GM12878 (cell line): ENCODE results near the gene PDS5A. TPM values are rescaled to one million over a fixed set of nuclear protein-coding genes. Genes with fewer than 3 reads are reported as not detected.

ENCODE experiments used
- CEBPB ChIP-seq, 2 experiments: fragments of 150-350 bp in 1 of 2; IDR thresholded peaks; 2 replicates each; pipeline ENCODE4 v1.6.1; 2012 to 2014; ENCODE audit warnings: low read depth in 2 of 2, low read length in 2 of 2, borderline replicate concordance in 1 of 2, inconsistent platforms in 1 of 2
- CHD4 ChIP-seq: fragments of 200-600 bp; sonication (generic); IDR thresholded peaks from 2 replicates; pipeline ENCODE4 v1.6.1; 2016; ENCODE audit warnings: mild to moderate bottlenecking
- CREM ChIP-seq: IDR thresholded peaks from 2 replicates; pipeline ENCODE4 v1.6.1; 2014; ENCODE audit warnings: antibody characterized with exemption, low read depth
- CTCF ChIP-seq, 3 experiments: IDR thresholded peaks in 2 of 3; conservative IDR thresholded peaks in 1 of 3; 2 replicates each; pipeline ENCODE4 v1.5.1; 2011; ENCODE audit warnings: low read depth in 3 of 3, low read length in 3 of 3, mild to moderate bottlenecking in 3 of 3, control low read depth in 2 of 3, moderate library complexity in 2 of 3, inconsistent platforms in 1 of 3, mixed read lengths in 1 of 3; ENCODE audit not compliant: control insufficient read depth in 2 of 3, insufficient read depth in 1 of 3; ENCODE audit errors: extremely low read depth in 1 of 3
- EP300 ChIP-seq, 2 experiments: fragments of 150-350 bp in 1 of 2; IDR thresholded peaks; 2 replicates each; pipeline ENCODE4 v1.6.1; 2011 to 2012; ENCODE audit warnings: low read depth in 2 of 2, low read length in 2 of 2, borderline replicate concordance in 1 of 2, improper control_type of control experiment in 1 of 2, inconsistent platforms in 1 of 2; ENCODE audit not compliant: control insufficient read depth in 1 of 2
- GABPA ChIP-seq: IDR thresholded peaks from 2 replicates; pipeline ENCODE4 v1.6.1; 2014; ENCODE audit warnings: antibody characterized with exemption, low read depth, mild to moderate bottlenecking, inconsistent platforms
- IRF4 ChIP-seq: IDR thresholded peaks from 2 replicates; pipeline ENCODE4 v1.6.1; 2011; ENCODE audit warnings: low read depth, low read length
- LARP7 ChIP-seq: fragments of 450-650 bp; IDR thresholded peaks from 2 replicates; pipeline ENCODE4 v1.6.1; 2017; ENCODE audit warnings: mild to moderate bottlenecking
- MTA2 ChIP-seq: fragments of 450-650 bp; IDR thresholded peaks from 2 replicates; pipeline ENCODE4 v1.6.1; 2016; ENCODE audit warnings: low read depth, mild to moderate bottlenecking, moderate library complexity
- POU2F2 ChIP-seq: IDR thresholded peaks from 3 replicates; pipeline ENCODE4 v1.6.1; 2011; ENCODE audit warnings: low read depth, mild to moderate bottlenecking, low read length, borderline replicate concordance
- PRDM15 ChIP-seq: fragments of 450-650 bp; formaldehyde crosslinking; IDR thresholded peaks from 2 replicates; pipeline ENCODE4 v1.4.0; 2020; ENCODE audit warnings: mild to moderate bottlenecking, moderate library complexity
- RAD51 ChIP-seq: fragments of 450-650 bp; IDR thresholded peaks from 2 replicates; pipeline ENCODE4 v1.6.1; 2016; ENCODE audit warnings: moderate library complexity, mild to moderate bottlenecking, inconsistent platforms
- RELA ChIP-seq: fragments of 450-650 bp; IDR thresholded peaks from 2 replicates; pipeline ENCODE4 v1.8.0; 2014; ENCODE audit warnings: borderline replicate concordance; ENCODE audit not compliant: partially characterized antibody
- RELB ChIP-seq: fragments of 450-650 bp; IDR thresholded peaks from 2 replicates; pipeline ENCODE4 v1.6.1; 2017; ENCODE audit warnings: low read depth, mild to moderate bottlenecking, moderate library complexity
- SMC3 ChIP-seq: IDR thresholded peaks from 2 replicates; pipeline ENCODE4 v1.6.1; 2011; ENCODE audit warnings: low read length, improper control_type of control experiment, borderline replicate concordance
- SPI1 ChIP-seq: IDR thresholded peaks from 2 replicates; pipeline ENCODE4 v1.6.1; 2011; ENCODE audit warnings: low read depth, mild to moderate bottlenecking, low read length, moderate library complexity, borderline replicate concordance; ENCODE audit not compliant: insufficient read depth
- TAF1 ChIP-seq: IDR thresholded peaks from 2 replicates; pipeline ENCODE4 v1.6.1; 2011; ENCODE audit warnings: mild to moderate bottlenecking, low read depth, low read length, borderline replicate concordance
- YBX1 ChIP-seq: fragments of 450-650 bp; IDR thresholded peaks from 2 replicates; pipeline ENCODE4 v1.6.1; 2016; ENCODE audit warnings: antibody characterized with exemption
- ZNF384 ChIP-seq: IDR thresholded peaks from 2 replicates; pipeline ENCODE4 v1.6.1; 2012; ENCODE audit warnings: low read depth, mild to moderate bottlenecking, low read length, improper control_type of control experiment, borderline replicate concordance
- ZZZ3 ChIP-seq: IDR thresholded peaks from 2 replicates; pipeline ENCODE4 v1.6.1; 2011; ENCODE audit warnings: low read depth; ENCODE audit not compliant: control insufficient read depth, insufficient read length
- polyA plus RNA-seq, 11 experiments: library from polyadenylated mRNA; depleted of rRNA in 4 of 11; unstranded in 6 of 11; stranded (reverse) in 5 of 11; fragments of >200 nt; fragmentation: Nextera tagmentation in 4 of 11; fragmentation: Illumina TruSeq in 1 of 11; extraction: Ambion mirVana in 4 of 11; extraction: Trizol in 1 of 11; gene quantifications; 1 replicate in 1 of 11; 2 replicates in 10 of 11; pipeline versions ENCODE4 v1.2.1 to v1.2.3, GENCODE V29; 2011 to 2016; ENCODE audit warnings: inconsistent platforms in 2 of 11, missing spikeins in 2 of 11, low read depth in 1 of 11
- total RNA-seq, 4 experiments: library from RNA; depleted of rRNA in 3 of 4; stranded (reverse); fragments of >200 nt in 3 of 4; fragmentation: Illumina TruSeq in 1 of 4; extraction: Trizol in 1 of 4; gene quantifications; 2 replicates each; pipeline versions ENCODE4 v1.2.1 to v1.2.3, GENCODE V29; 2013 to 2021

Gene PDS5A
- total and polyA plus RNA-seq, 10 of the 15 experiments (the other 5 are each of a cell fraction or from before 2014, with no cell fraction given), result 13.7 to 69.7 (median 52.3) TPM

DNA sequence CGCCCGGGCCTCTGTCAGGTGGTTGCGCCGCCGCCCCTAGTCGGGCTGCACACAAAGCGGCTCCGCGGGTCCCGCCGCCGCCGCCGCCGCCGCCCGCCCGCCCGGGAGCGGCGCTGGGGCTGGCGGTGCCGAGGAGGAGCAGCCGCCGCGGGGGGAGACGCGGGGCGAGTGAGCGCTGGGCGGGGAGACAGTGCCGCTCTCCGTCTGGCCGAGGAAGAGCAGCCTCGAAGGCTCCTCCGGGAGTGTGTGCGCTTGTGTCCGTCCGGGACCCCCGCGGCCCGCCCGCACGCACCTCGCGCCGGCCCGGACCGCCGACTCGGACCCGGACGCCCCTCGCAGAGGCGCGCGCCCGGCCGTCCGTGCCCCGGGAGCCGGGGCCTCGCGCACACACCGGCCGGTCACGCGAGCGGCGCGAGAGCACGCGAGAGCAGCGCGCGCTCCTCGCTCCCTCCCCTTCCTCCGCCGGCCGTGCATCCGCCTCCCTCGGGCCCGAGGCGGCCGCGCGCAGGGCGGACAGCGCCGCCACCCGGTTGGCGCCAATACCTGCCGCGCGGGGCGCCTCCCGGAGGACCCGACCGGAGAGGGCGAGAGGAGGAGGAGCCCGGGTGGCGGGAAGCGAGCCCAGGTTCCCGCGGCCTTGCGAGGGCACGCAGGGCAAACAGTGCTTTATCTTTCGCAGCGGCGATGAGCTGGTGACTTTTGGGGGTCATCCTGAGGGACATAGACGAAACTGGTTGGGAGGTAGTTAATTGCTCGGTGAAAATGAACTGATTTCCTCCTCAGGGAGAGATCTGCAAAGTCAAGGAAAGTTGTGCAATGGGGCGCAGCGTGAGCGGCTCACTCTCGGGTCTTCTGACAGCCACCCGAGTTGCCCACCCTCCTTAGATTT lies at the start of gene PDS5A (continued):
- TF ChIP-seq RELB (peak; percentile 50; the same call in 1 of the 2 replicates), RELA (peak; percentile 72), EP300 (IDR thresholded peaks at IDR 0.05; ENCODE audit: borderline replicate concordance in 1 of 2, control insufficient read depth in 1 of 2, low read depth in 2 of 2, low read length in 2 of 2) (no peak), SPI1 (no peak), GABPA (no peak), SMC3 (peak; percentile 33; the same call in 1 of the 2 replicates), MTA2 (no peak), POU2F2 (0 out of 3 replicates have a peak, but pooled peaks have one; percentile 5), CHD4 (no peak), YBX1 (no peak), TAF1 (peak; percentile 17; the same call in 1 of the 2 replicates), ZZZ3 (no peak), CREM (no peak), CEBPB (IDR thresholded peaks at IDR 0.05; ENCODE audit: borderline replicate concordance in 1 of 2, low read depth in 2 of 2, low read length in 2 of 2) (no peak), ZNF384 (no peak), CTCF (IDR thresholded peaks at IDR 0.05 in 2 of 3, conservative IDR thresholded peaks at IDR 0.05 in 1 of 3; ENCODE audit: control insufficient read depth in 2 of 3, extremely low read depth in 1 of 3, insufficient read depth in 1 of 3, low read depth in 3 of 3, low read length in 3 of 3) (peak; percentile 84 to 99 (median 94)), IRF4 (no peak), PRDM15 (CRISPR knock-in tag) (no peak), RAD51 (no peak), LARP7 (peak; percentile 99)
